Measurements from ENCODE around the gene TRIM59.

TRIM59 gene

GRCh38 chr3:160435747-160436146 lies 13.8 kb downstream of the TRIM59 start:
- H3K4me3 ChIP-seq (ENCODE audit: low read depth, low read length): no peak overlapping the region
- DNase-seq (ENCODE audit: low read depth): no peak
- TF ChIP-seq MAX (IDR thresholded peaks at IDR 0.05; ENCODE audit: low read depth, low read length): no peak
- no peak for TF ChIP-seq POLR2A (IDR thresholded peaks at IDR 0.05; ENCODE audit: extremely low read depth, insufficient read length)
- TF ChIP-seq, protein P1, sequence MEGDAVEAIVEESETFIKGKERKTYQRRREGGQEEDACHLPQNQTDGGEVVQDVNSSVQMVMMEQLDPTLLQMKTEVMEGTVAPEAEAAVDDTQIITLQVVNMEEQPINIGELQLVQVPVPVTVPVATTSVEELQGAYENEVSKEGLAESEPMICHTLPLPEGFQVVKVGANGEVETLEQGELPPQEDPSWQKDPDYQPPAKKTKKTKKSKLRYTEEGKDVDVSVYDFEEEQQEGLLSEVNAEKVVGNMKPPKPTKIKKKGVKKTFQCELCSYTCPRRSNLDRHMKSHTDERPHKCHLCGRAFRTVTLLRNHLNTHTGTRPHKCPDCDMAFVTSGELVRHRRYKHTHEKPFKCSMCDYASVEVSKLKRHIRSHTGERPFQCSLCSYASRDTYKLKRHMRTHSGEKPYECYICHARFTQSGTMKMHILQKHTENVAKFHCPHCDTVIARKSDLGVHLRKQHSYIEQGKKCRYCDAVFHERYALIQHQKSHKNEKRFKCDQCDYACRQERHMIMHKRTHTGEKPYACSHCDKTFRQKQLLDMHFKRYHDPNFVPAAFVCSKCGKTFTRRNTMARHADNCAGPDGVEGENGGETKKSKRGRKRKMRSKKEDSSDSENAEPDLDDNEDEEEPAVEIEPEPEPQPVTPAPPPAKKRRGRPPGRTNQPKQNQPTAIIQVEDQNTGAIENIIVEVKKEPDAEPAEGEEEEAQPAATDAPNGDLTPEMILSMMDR (IDR thresholded peaks at IDR 0.05; ENCODE audit: low read depth, low read length): no peak
- no peak for TF ChIP-seq MYC (IDR thresholded peaks at IDR 0.05; ENCODE audit: low read depth, low read length)

- TF ChIP-seq MYC (IDR thresholded peaks at IDR 0.05; ENCODE audit: low read depth, low read length) (no peak), POLR2A (IDR thresholded peaks at IDR 0.05; ENCODE audit: extremely low read depth, insufficient read length) (no peak), MAX (IDR thresholded peaks at IDR 0.05; ENCODE audit: low read depth, low read length) (no peak)
- TF ChIP-seq, protein P1 (IDR thresholded peaks at IDR 0.05; ENCODE audit: low read depth, low read length): no peak
- no peak for DNase-seq (ENCODE audit: low read depth)
- no peak overlapping the region for H3K4me3 ChIP-seq (ENCODE audit: low read depth, low read length)
Observed at GRCh38 chr3:160435095-160435494, 14.5 kb downstream of the TRIM59 start.

GRCh38 chr3:160434071-160434470 lies 15.5 kb downstream of the TRIM59 start:
- no peak for DNase-seq (ENCODE audit: low read depth)
- TF ChIP-seq, protein P1 (IDR thresholded peaks at IDR 0.05; ENCODE audit: low read depth, low read length): no peak
- no peak overlapping the region for H3K4me3 ChIP-seq (ENCODE audit: low read depth, low read length)

DNA sequence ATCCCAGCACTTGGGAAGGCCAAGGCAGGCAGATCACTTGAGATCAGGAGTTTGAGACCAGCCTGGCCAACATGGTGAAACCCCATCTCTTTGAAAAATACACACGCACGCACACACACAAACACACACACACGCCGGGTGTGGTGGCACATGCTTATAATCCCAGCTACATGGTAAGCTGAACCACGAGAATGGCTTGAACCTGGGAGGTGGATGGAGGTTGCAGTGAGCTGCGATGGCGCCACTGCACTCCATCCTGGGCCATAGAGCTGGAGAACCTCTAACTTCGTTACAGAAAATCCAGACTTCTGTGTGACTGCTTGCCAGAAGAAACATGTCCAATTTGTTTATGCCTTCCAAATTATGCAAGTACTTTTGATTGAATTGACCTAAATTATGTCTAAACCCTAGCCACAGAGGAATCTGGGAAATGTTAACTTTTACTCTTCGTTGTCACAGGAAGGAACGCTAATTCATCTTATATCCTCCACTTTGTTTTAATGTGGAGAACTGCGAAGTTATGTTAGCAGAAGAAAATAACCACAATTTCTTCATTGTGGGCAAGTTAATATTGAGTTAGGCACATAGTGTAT lies 21.7 kb downstream of the TRIM59 start:
- TF ChIP-seq MAX (IDR thresholded peaks at IDR 0.05; ENCODE audit: low read depth, low read length) (no peak), POLR2A (IDR thresholded peaks at IDR 0.05; ENCODE audit: extremely low read depth, insufficient read length) (no peak), MYC (IDR thresholded peaks at IDR 0.05; ENCODE audit: low read depth, low read length) (no peak)
- TF ChIP-seq, protein P1 (IDR thresholded peaks at IDR 0.05; ENCODE audit: low read depth, low read length): no peak
- H3K4me3 ChIP-seq (ENCODE audit: low read depth, low read length): no peak overlapping the region
- no peak for DNase-seq (ENCODE audit: low read depth)

DNA sequence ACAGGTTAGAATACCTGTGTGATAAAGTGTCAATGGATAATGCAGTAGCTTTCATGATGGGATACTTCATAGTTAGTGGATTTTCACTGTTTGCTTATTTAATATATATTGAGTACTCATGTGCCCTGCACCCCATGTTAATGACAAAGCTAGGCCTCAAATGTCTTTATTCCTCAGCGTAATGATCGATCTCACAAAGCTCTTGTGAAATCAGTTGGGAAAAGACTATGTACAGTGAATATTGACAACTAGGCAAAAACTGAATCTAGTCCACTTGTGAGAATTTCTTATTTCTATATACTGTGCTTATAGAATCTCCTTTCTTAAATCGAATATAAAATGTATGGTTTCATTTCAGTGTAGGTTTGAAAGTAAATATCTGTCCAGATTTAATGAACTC lies 32.3 kb downstream of the TRIM59 start:
- TF ChIP-seq MYC (IDR thresholded peaks at IDR 0.05; ENCODE audit: low read depth, low read length) (no peak), MAX (IDR thresholded peaks at IDR 0.05; ENCODE audit: low read depth, low read length) (no peak), POLR2A (IDR thresholded peaks at IDR 0.05; ENCODE audit: extremely low read depth, insufficient read length) (no peak)
- TF ChIP-seq, protein P1 (IDR thresholded peaks at IDR 0.05; ENCODE audit: low read depth, low read length): no peak
- H3K4me3 ChIP-seq (ENCODE audit: low read depth, low read length): no peak overlapping the region

More for the DNA sequence above, 32.3 kb downstream of the TRIM59 start:
- DNase-seq (ENCODE audit: low read depth): no peak

Measured in NB4 (cell line).